Measurements from ENCODE around the gene SEC63.

SEC63 gene

GRCh38 chr6:107819217-107819616 is 138.8 kb downstream of the SEC63 start:
- no peak for DNase-seq (ENCODE audit: low spot score)

- no peak for DNase-seq (ENCODE audit: low spot score)
Measured at GRCh38 chr6:107818272-107818671, 139.7 kb downstream of the SEC63 start.

GRCh38 chr6:107817784-107818183 is 140.2 kb downstream of the SEC63 start:
- DNase-seq (ENCODE audit: low spot score), result no peak
